HAP-1 (cell line): ENCODE results near the gene SASH1.

Experiments used
- DNase-seq, 2 experiments: peaks; one replicate each; pipeline ENCODE4 v3.0.0-alpha.2; 2016 to 2020; ENCODE audit warnings: low spot score in 2 of 2
- H3K27me3 ChIP-seq: fragments of 250-450 bp; sonication (Bioruptor Pico); 2 replicates; pipeline ENCODE4 v1.5.1; 2020; ENCODE audit warnings: low read depth, mild to moderate bottlenecking, moderate library complexity
- H3K36me3 ChIP-seq: fragments of 250-450 bp; sonication (Bioruptor Pico); replicated peaks from 2 replicates; pipeline ENCODE4 v1.5.1; 2020; ENCODE audit warnings: mild to moderate bottlenecking
- H3K4me1 ChIP-seq: fragments of 250-450 bp; sonication (Bioruptor Pico); 2 replicates; pipeline ENCODE4 v1.5.1; 2020; ENCODE audit warnings: mild to moderate bottlenecking
- H3K4me3 ChIP-seq: fragments of 250-450 bp; sonication (Bioruptor Pico); 2 replicates; pipeline ENCODE4 v1.5.1; 2020; ENCODE audit warnings: mild to moderate bottlenecking, moderate library complexity
- H3K9me3 ChIP-seq: fragments of 250-450 bp; sonication (Bioruptor Pico); 2 replicates; pipeline ENCODE4 v1.5.1; 2020; ENCODE audit warnings: mild to moderate bottlenecking, moderate library complexity
- in situ Hi-C: fragments of 300-500 bp; cut with MboI; formaldehyde crosslinking; loops from 3 replicates; pipeline ENCODE4 v1.14.3; 2020; ENCODE audit warnings: low sequenced_read_pairs, inconsistent platforms, mixed read lengths

Gene SASH1

GRCh38 chr6:148535381-148535780 lies 192.7 kb downstream of the SASH1 start:
- no peaks in the 10 kb centered on the region for H3K9me3 ChIP-seq
- no peak overlapping the region for H3K4me3 ChIP-seq
- peaks cover 15% of the 10 kb centered on the region for H3K4me1 ChIP-seq
- no peaks in the 10 kb centered on the region for H3K27me3 ChIP-seq
- in situ Hi-C loops: no loop called here
- H3K36me3 ChIP-seq: peaks cover 5% of the 10 kb centered on the region; the same call in 1 of the 2 replicates
- no peak for DNase-seq

- H3K36me3 ChIP-seq: peaks cover 5% of the 10 kb centered on the region; the same call in 1 of the 2 replicates
- H3K4me3 ChIP-seq: no peak overlapping the region
- peaks cover 12% of the 10 kb centered on the region for H3K4me1 ChIP-seq
- no peaks in the 10 kb centered on the region for H3K27me3 ChIP-seq
- no peak for DNase-seq
- H3K9me3 ChIP-seq: no peaks in the 10 kb centered on the region
- in situ Hi-C loops: no loop called here
Observed at GRCh38 chr6:148535976-148536375, 193.3 kb downstream of the SASH1 start.

GRCh38 chr6:148538261-148539190 lies 195.9 kb downstream of the SASH1 start:
- DNase-seq: peak; percentile 41 to 46
- in situ Hi-C loops: no loop called here

GRCh38 chr6:148543540-148543939 lies 200.9 kb downstream of the SASH1 start:
- in situ Hi-C loops: no loop called here
- H3K9me3 ChIP-seq: no peaks in the 10 kb centered on the region
- peaks cover 4% of the 10 kb centered on the region for H3K36me3 ChIP-seq
- no peak overlapping the region for H3K4me3 ChIP-seq
- no peaks in the 10 kb centered on the region for H3K27me3 ChIP-seq
- no peak for DNase-seq
- peaks cover 7% of the 10 kb centered on the region for H3K4me1 ChIP-seq

More at GRCh38 chr6:148538261-148539190, 195.9 kb downstream of the SASH1 start:
- no peaks in the 10 kb centered on the region for H3K9me3 ChIP-seq
- peaks cover 4% of the 10 kb centered on the region for H3K36me3 ChIP-seq
- H3K27me3 ChIP-seq: no peaks in the 10 kb centered on the region
- H3K4me3 ChIP-seq: no peak overlapping the region
- H3K4me1 ChIP-seq: peaks cover 10% of the 10 kb centered on the region

- in situ Hi-C loops: no loop called here
- H3K27me3 ChIP-seq: no peaks in the 10 kb centered on the region
- H3K9me3 ChIP-seq: no peaks in the 10 kb centered on the region
- no peak for DNase-seq
- peaks cover 4% of the 10 kb centered on the region for H3K36me3 ChIP-seq
- no peak overlapping the region for H3K4me3 ChIP-seq
- H3K4me1 ChIP-seq: no peaks in the 10 kb centered on the region
Observed at GRCh38 chr6:148544421-148544820, 201.8 kb downstream of the SASH1 start.

- no peaks in the 10 kb centered on the region for H3K9me3 ChIP-seq
- in situ Hi-C loops: no loop called here
- no peak overlapping the region for H3K4me3 ChIP-seq
- H3K36me3 ChIP-seq: peaks cover 4% of the 10 kb centered on the region
- no peaks in the 10 kb centered on the region for H3K4me1 ChIP-seq
- DNase-seq: no peak
- H3K27me3 ChIP-seq: no peaks in the 10 kb centered on the region
Observed at GRCh38 chr6:148545901-148546300, 203.3 kb downstream of the SASH1 start.

GRCh38 chr6:148547110-148547509 lies 204.5 kb downstream of the SASH1 start:
- no peaks in the 10 kb centered on the region for H3K27me3 ChIP-seq
- DNase-seq: no peak
- H3K36me3 ChIP-seq: no peaks in the 10 kb centered on the region; the same call in 1 of the 2 replicates
- no peaks in the 10 kb centered on the region for H3K4me1 ChIP-seq
- H3K9me3 ChIP-seq: no peaks in the 10 kb centered on the region
- in situ Hi-C loops: no loop called here
- H3K4me3 ChIP-seq: no peak overlapping the region

GRCh38 chr6:148548065-148548748 lies 205.6 kb downstream of the SASH1 start:
- Histone ChIP-seq H3K9me3 (no peaks in the 10 kb centered on the region), H3K36me3 (no peaks in the 10 kb centered on the region; the same call in 1 of the 2 replicates)
- DNase-seq: no peak

GRCh38 chr6:148548749-148549140 lies 206.1 kb downstream of the SASH1 start:
- no peaks in the 10 kb centered on the region for H3K27me3 ChIP-seq
- in situ Hi-C loops: no loop called here
- no peak overlapping the region for H3K4me3 ChIP-seq
- H3K9me3 ChIP-seq: no peaks in the 10 kb centered on the region
- H3K4me1 ChIP-seq: no peaks in the 10 kb centered on the region
- no peaks in the 10 kb centered on the region; the same call in 1 of the 2 replicates for H3K36me3 ChIP-seq
- no peak for DNase-seq

More at GRCh38 chr6:148548065-148548748, 205.6 kb downstream of the SASH1 start:
- Histone ChIP-seq H3K4me1 (no peaks in the 10 kb centered on the region), H3K4me3 (no peak overlapping the region), H3K27me3 (no peaks in the 10 kb centered on the region)
- in situ Hi-C loops: no loop called here

- in situ Hi-C loops: loop anchor here (25.0 kb wide), 1 partner anchor 887 kb away; no protein-coding TSS in a partner anchor
- no peaks in the 10 kb centered on the region for H3K4me1 ChIP-seq
- no peaks in the 10 kb centered on the region for H3K27me3 ChIP-seq
- H3K36me3 ChIP-seq: no peaks in the 10 kb centered on the region; the same call in 1 of the 2 replicates
- H3K9me3 ChIP-seq: no peaks in the 10 kb centered on the region; the same call in 1 of the 2 replicates
- DNase-seq: no peak
- no peak overlapping the region for H3K4me3 ChIP-seq
Observed at GRCh38 chr6:148550569-148550968, 207.9 kb downstream of the SASH1 start.

- Histone ChIP-seq H3K9me3 (no peaks in the 10 kb centered on the region; the same call in 1 of the 2 replicates), H3K4me1 (no peaks in the 10 kb centered on the region), H3K4me3 (no peak overlapping the region), H3K27me3 (no peaks in the 10 kb centered on the region), H3K36me3 (no peaks in the 10 kb centered on the region; the same call in 1 of the 2 replicates)
- in situ Hi-C loops: loop anchor here (25.0 kb wide), 1 partner anchor 886 kb away; no protein-coding TSS in a partner anchor
- DNase-seq: no peak
Observed at GRCh38 chr6:148551226-148551625, 208.6 kb downstream of the SASH1 start.

- H3K9me3 ChIP-seq: no peaks in the 10 kb centered on the region; the same call in 1 of the 2 replicates
- H3K36me3 ChIP-seq: no peaks in the 10 kb centered on the region
- peaks cover 4% of the 10 kb centered on the region for H3K4me1 ChIP-seq
- in situ Hi-C loops: loop anchor here (25.0 kb wide), 1 partner anchor 881 kb away; no protein-coding TSS in a partner anchor
- H3K27me3 ChIP-seq: no peaks in the 10 kb centered on the region
- DNase-seq: no peak
- H3K4me3 ChIP-seq: no peak overlapping the region
Observed at GRCh38 chr6:148556410-148556809, 213.8 kb downstream of the SASH1 start.

- in situ Hi-C loops: loop anchor here (25.0 kb wide), 1 partner anchor 879 kb away; no protein-coding TSS in a partner anchor
- Histone ChIP-seq H3K36me3 (no peaks in the 10 kb centered on the region), H3K4me1 (peaks cover 4% of the 10 kb centered on the region), H3K4me3 (no peak overlapping the region), H3K9me3 (no peaks in the 10 kb centered on the region; the same call in 1 of the 2 replicates), H3K27me3 (no peaks in the 10 kb centered on the region)
- DNase-seq: no peak
Observed at GRCh38 chr6:148557796-148558321, 215.2 kb downstream of the SASH1 start.
